NB4 (cell line): Measurements from ENCODE around the gene CNNM1.

ENCODE experiments used
- DNase-seq: peaks from one replicate; pipeline ENCODE4 v3.0.0; 2010; ENCODE audit warnings: low read depth
- H3K4me3 ChIP-seq: one replicate; pipeline ENCODE4 v1.5.1; 2011; ENCODE audit warnings: mild to moderate bottlenecking, low read depth, low read length, moderate library complexity
- MAX ChIP-seq: IDR thresholded peaks from 2 replicates; pipeline ENCODE4 v1.6.1; 2011; ENCODE audit warnings: low read depth, low read length
- MYC ChIP-seq: IDR thresholded peaks from 2 replicates; pipeline ENCODE4 v1.6.1; 2011; ENCODE audit warnings: low read depth, low read length
- POLR2A ChIP-seq: IDR thresholded peaks from 2 replicates; pipeline ENCODE4 v1.6.1; 2011; ENCODE audit warnings: mild to moderate bottlenecking; ENCODE audit not compliant: insufficient read length; ENCODE audit errors: extremely low read depth
- TF ChIP-seq, protein P1 (sequence below): IDR thresholded peaks from one replicate; pipeline ENCODE4 v1.5.1; 2012; ENCODE audit warnings: low read depth, low read length

The CNNM1 gene

DNA sequence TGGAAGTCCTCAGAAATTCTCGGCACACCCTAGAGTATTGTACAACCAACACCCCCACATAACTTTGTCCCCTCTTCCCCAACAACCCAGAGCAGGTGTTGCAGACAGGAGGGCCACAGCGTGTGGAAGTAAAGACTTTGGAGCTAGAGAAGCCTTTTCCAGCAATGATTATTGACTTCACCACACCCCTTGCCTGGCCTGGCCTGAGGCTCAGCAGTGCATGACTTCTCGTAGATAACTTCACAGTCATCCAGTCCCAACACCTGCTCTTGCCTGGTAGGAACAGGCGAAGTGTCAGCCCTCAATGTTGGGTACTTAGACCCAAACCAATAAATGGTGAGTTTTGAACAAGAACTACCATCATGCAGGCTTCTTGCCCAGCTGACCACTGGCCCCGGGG lies 64.5 kb downstream of the CNNM1 start:
- TF ChIP-seq POLR2A, result no peak
- no peak for TF ChIP-seq MAX
- TF ChIP-seq MYC, result no peak
- no peak overlapping the region for H3K4me3 ChIP-seq
- no peak for DNase-seq

DNA sequence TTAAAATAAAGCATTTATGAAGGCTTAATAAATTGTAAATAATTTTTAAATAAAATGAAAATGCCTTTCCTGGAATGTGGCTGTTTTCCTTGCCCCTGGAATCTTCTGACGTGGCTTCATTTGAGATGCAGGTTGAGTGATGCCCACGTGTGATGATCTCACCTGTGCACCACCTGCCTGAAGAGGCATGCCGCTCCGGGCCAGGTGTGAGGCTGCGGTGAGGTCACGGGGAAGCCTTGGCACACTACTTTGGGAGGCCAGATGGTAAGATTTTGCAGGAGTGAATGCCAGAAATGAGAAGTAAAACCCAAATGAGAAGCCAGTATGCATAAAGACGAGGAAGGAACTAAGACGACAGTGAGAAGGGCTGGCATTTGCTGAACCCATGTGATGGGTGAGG lies 65.1 kb downstream of the CNNM1 start:
- TF ChIP-seq, protein P1, sequence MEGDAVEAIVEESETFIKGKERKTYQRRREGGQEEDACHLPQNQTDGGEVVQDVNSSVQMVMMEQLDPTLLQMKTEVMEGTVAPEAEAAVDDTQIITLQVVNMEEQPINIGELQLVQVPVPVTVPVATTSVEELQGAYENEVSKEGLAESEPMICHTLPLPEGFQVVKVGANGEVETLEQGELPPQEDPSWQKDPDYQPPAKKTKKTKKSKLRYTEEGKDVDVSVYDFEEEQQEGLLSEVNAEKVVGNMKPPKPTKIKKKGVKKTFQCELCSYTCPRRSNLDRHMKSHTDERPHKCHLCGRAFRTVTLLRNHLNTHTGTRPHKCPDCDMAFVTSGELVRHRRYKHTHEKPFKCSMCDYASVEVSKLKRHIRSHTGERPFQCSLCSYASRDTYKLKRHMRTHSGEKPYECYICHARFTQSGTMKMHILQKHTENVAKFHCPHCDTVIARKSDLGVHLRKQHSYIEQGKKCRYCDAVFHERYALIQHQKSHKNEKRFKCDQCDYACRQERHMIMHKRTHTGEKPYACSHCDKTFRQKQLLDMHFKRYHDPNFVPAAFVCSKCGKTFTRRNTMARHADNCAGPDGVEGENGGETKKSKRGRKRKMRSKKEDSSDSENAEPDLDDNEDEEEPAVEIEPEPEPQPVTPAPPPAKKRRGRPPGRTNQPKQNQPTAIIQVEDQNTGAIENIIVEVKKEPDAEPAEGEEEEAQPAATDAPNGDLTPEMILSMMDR, result no peak
- TF ChIP-seq MYC (no peak), POLR2A (no peak), MAX (no peak)
- H3K4me3 ChIP-seq, result no peak overlapping the region
- no peak for DNase-seq

GRCh38 chr10:99394761-99395386 lies 65.7 kb downstream of the CNNM1 start:
- TF ChIP-seq MYC (no peak), POLR2A (no peak), MAX (no peak)
- TF ChIP-seq, protein P1, result no peak
- no peak overlapping the region for H3K4me3 ChIP-seq
- no peak for DNase-seq

GRCh38 chr10:99395750-99396445 lies 66.7 kb downstream of the CNNM1 start:
- no peak for TF ChIP-seq MAX
- TF ChIP-seq MYC, result no peak
- TF ChIP-seq, protein P1, result no peak
- TF ChIP-seq POLR2A, result no peak
- no peak for DNase-seq
- H3K4me3 ChIP-seq, result no peak overlapping the region

DNA sequence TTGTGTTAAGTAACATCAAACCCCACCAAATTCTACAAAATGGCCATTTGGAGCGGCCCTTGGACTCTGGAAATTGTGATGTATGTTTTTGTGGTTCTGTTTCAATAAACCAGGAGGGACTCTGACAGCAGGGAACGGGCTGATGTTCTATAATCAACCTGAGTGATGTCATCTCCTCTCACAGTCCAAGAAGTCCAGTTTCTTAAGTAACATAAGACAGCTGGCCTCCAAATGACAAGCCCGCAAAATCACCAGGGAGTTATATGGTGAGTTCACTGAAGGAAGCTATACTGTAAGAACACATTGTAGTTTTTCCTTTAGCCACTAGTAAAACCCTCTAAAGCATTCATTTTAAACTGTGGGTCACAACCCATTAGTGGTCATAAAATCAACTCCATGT lies 67.3 kb downstream of the CNNM1 start:
- H3K4me3 ChIP-seq, result no peak overlapping the region
- no peak for DNase-seq
- no peak for TF ChIP-seq MAX
- TF ChIP-seq POLR2A, result no peak
- no peak for TF ChIP-seq MYC
- TF ChIP-seq, protein P1, result no peak

DNA sequence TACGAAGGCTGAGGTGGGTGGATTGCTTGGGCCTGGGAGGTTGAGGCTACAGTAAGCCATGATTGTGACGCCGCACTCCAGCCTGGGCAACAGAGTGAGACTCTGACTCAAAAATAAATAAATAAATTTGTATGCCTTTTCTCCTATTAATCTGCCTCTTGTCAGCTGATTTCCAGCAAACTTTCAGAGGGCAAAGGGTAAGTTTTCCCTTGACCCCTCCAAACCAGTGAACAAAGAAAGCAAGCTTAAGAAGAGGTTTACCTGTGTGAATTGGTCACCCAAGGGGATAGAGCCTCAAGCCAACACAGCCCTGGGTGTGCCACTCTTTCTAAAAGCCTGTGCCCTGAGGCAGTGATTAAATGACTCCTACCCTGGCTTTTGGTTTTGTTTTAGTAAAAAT lies 70.5 kb downstream of the CNNM1 start:
- DNase-seq, result no peak
- H3K4me3 ChIP-seq, result no peak overlapping the region
- TF ChIP-seq, protein P1, result no peak
- TF ChIP-seq MAX, result no peak
- TF ChIP-seq MYC, result no peak
- TF ChIP-seq POLR2A, result no peak
